GM10266 (cell line): Measurements from ENCODE around the gene IFI6.

Source experiments
- DNase-seq: peaks from one replicate; pipeline ENCODE4 v3.0.0; 2012; ENCODE audit errors: extremely low spot score
- CTCF ChIP-seq: IDR thresholded peaks from 2 replicates; pipeline ENCODE4 v1.5.1; 2012; ENCODE audit warnings: mild to moderate bottlenecking, low read depth; ENCODE audit not compliant: control insufficient read depth, insufficient read depth; ENCODE audit errors: missing control alignments

IFI6 gene

GRCh38 chr1:27671964-27672749 lies at the start of gene IFI6:
Gene IFI6 (minus strand): TSS chr1:27672192. CDS start chr1:27669314, 2,878 bp downstream.
- TF ChIP-seq CTCF = no peak

GRCh38 chr1:27719286-27720251 lies 47.6 kb upstream of the IFI6 start:
- TF ChIP-seq CTCF = peak; percentile 7
- DNase-seq = no peak

More at GRCh38 chr1:27671964-27672749, at the start of gene IFI6:
- DNase-seq = peak; percentile 93

GRCh38 chr1:27716262-27716895 lies 44.4 kb upstream of the IFI6 start:
- TF ChIP-seq CTCF = no peak
- DNase-seq = no peak

- no peak for DNase-seq
- TF ChIP-seq CTCF = no peak
Observed at GRCh38 chr1:27713869-27714513, 42.0 kb upstream of the IFI6 start.

- DNase-seq = no peak
- TF ChIP-seq CTCF = no peak
Observed at GRCh38 chr1:27713139-27713725, 41.2 kb upstream of the IFI6 start.

GRCh38 chr1:27710574-27710973 lies 38.6 kb upstream of the IFI6 start:
- no peak for TF ChIP-seq CTCF
- no peak for DNase-seq
